GM11168 (cell line): ENCODE results near the gene DNAJC12.
"Not testable (repeated sequence)": the region's sequence is repeated elsewhere in the genome, so short reads cannot be mapped to it uniquely, and the experiment has no call there.

ENCODE experiments used
- in situ Hi-C: fragments of 300-500 bp; cut with MboI; formaldehyde crosslinking; loops from one replicate; pipeline ENCODE4 v1.12.0; 2022; ENCODE audit warnings: low sequenced_read_pairs; ENCODE audit not compliant: unreplicated experiment

Gene DNAJC12

GRCh38 chr10:67837541-67838314 is at the start of gene DNAJC12:
TSS of gene DNAJC12 (minus strand) at chr10:67838188. CDS start at chr10:67838011, 177 bp downstream.
- in situ Hi-C loops: no loop called here

- in situ Hi-C loops: no loop called here
Observed at GRCh38 chr10:67884842-67885670, 47.1 kb upstream of the DNAJC12 start.

- in situ Hi-C loops: no loop called here
Observed at GRCh38 chr10:67884313-67884841, 46.4 kb upstream of the DNAJC12 start, which contains the start of gene SIRT1. TSS of gene SIRT1 (plus strand) at chr10:67884656. CDS start at chr10:67884722, 66 bp downstream.

GRCh38 chr10:67883710-67884312 is 45.8 kb upstream of the DNAJC12 start:
- in situ Hi-C loops: no loop called here

GRCh38 chr10:67878133-67878532 is 40.1 kb upstream of the DNAJC12 start:
- in situ Hi-C loops: no loop called here

GRCh38 chr10:67877421-67877820 is 39.4 kb upstream of the DNAJC12 start:
- in situ Hi-C loops: not testable (repeated sequence)

GRCh38 chr10:67875340-67876238 is 37.6 kb upstream of the DNAJC12 start:
- in situ Hi-C loops: no loop called here

GRCh38 chr10:67869996-67870395 is 32.0 kb upstream of the DNAJC12 start:
- in situ Hi-C loops: no loop called here

GRCh38 chr10:67868132-67868531 is 30.1 kb upstream of the DNAJC12 start:
- in situ Hi-C loops: no loop called here

- in situ Hi-C loops: no loop called here
Observed at GRCh38 chr10:67864607-67865371, 26.8 kb upstream of the DNAJC12 start.

GRCh38 chr10:67863094-67863493 is 25.1 kb upstream of the DNAJC12 start:
- in situ Hi-C loops: no loop called here

- in situ Hi-C loops: no loop called here
Observed at GRCh38 chr10:67861750-67862432, 23.9 kb upstream of the DNAJC12 start.

- in situ Hi-C loops: loop anchor here (10.0 kb wide), 1 partner anchor 296 kb away; no protein-coding TSS in a partner anchor
Observed at GRCh38 chr10:67858971-67859370, 21.0 kb upstream of the DNAJC12 start.

GRCh38 chr10:67853512-67853911 is 15.5 kb upstream of the DNAJC12 start:
- in situ Hi-C loops: loop anchor here (10.0 kb wide), 1 partner anchor 301 kb away; no protein-coding TSS in a partner anchor

GRCh38 chr10:67852761-67853160 is 14.8 kb upstream of the DNAJC12 start:
- in situ Hi-C loops: loop anchor here (10.0 kb wide), 1 partner anchor 302 kb away; no protein-coding TSS in a partner anchor

GRCh38 chr10:67851186-67851585 is 13.2 kb upstream of the DNAJC12 start:
- in situ Hi-C loops: loop anchor here (10.0 kb wide), 1 partner anchor 304 kb away; no protein-coding TSS in a partner anchor

GRCh38 chr10:67849331-67850011 is 11.5 kb upstream of the DNAJC12 start:
- in situ Hi-C loops: loop anchor here (10.0 kb wide), 1 partner anchor 305 kb away; no protein-coding TSS in a partner anchor
